Aorta (tissue), 5 donors: ENCODE results near the gene RAD23B. TPM values are rescaled to one million over a fixed set of nuclear protein-coding genes. Genes with fewer than 3 reads are reported as not detected.
"Not testable (repeated sequence)": the region's sequence is repeated elsewhere in the genome, so short reads cannot be mapped to it uniquely, and the experiment has no call there.

Experiments used
- ATAC-seq: fragments of 200-7000 bp; cut with Tn5 transposase; one replicate; pipeline ENCODE4 v1.9.1; 2022; ENCODE audit warnings: moderate library complexity; ENCODE audit not compliant: low FRiP score
- DNase-seq, 2 donors: peaks; one replicate each; pipeline ENCODE4 v3.0.0-alpha.2; 2020
- H3K27ac ChIP-seq, 2 donors: one replicate each; pipeline ENCODE4 v1.5.1; 2013; ENCODE audit warnings: low read length in 2 of 2, mild to moderate bottlenecking in 2 of 2, moderate library complexity in 2 of 2, control low read depth in 1 of 2, inconsistent platforms in 1 of 2, low read depth in 1 of 2
- H3K27me3 ChIP-seq, 2 donors: one replicate each; pipeline ENCODE4 v1.6.1; 2013; ENCODE audit warnings: control low read depth in 1 of 2, low read length in 1 of 2, mild to moderate bottlenecking in 1 of 2, moderate library complexity in 1 of 2; ENCODE audit not compliant: insufficient read depth in 2 of 2, control insufficient read depth in 1 of 2
- H3K36me3 ChIP-seq, 2 donors: one replicate each; pipeline ENCODE4 v1.6.1; 2013; ENCODE audit warnings: control low read depth in 1 of 2, low read length in 1 of 2, mild to moderate bottlenecking in 1 of 2; ENCODE audit not compliant: insufficient read depth in 2 of 2, control insufficient read depth in 1 of 2
- H3K4me1 ChIP-seq, 2 donors: one replicate each; pipeline ENCODE4 v1.6.1; 2013; ENCODE audit warnings: low read length in 2 of 2, control low read depth in 1 of 2, mild to moderate bottlenecking in 1 of 2, moderate library complexity in 1 of 2; ENCODE audit not compliant: insufficient read depth in 2 of 2, control insufficient read depth in 1 of 2
- H3K4me3 ChIP-seq, 2 donors: one replicate each; pipeline ENCODE4 v1.5.1; 2013; ENCODE audit warnings: low read length in 2 of 2, control low read depth in 1 of 2, mild to moderate bottlenecking in 1 of 2
- H3K9me3 ChIP-seq: one replicate; pipeline ENCODE4 v1.6.1; 2013; ENCODE audit warnings: mild to moderate bottlenecking, low read length; ENCODE audit not compliant: control insufficient read depth
- WGBS, 2 donors: extraction: QIAGEN DNeasy Blood & Tissue Kit; methylation state at CpG; one replicate each; pipeline ENCODE4 v1.1.7; 2013; 5-methylcytosine and 5-hydroxymethylcytosine counted together
- intact Hi-C, 2 donors: fragments of 100-400 bp; cut with DNase I; formaldehyde crosslinking; loops; one replicate each; pipeline versions ENCODE4 v1.14.2 to v1.15.0; 2022
- polyA plus RNA-seq, 2 donors: library from polyadenylated mRNA; stranded (reverse); fragments of 200-250 nt; gene quantifications; one replicate each; pipeline ENCODE4 v1.2.3, GENCODE V29; 2013
- total RNA-seq, 2 donors: library from RNA; stranded (reverse); fragmentation: NEBNext Ultra II Directional; extraction: Animal tissue kit (Norgen Biotek cat#: 25700); gene quantifications; one replicate each; pipeline ENCODE4 v1.2.1, GENCODE V29; 2021
- donor health status: healthy with polysubstance abuse.
- donor health status: Bipolar disorder and iron deficiency.
- donor health status: DM: no; HTN: no; CAD: no.
- donor health status: DM: no; HTN: no; CAD: no.
- donor health status: DM: yes; HTN: yes; CAD: no.

RAD23B gene
- total and polyA plus RNA-seq, 4 donors, result 28.2 to 78.4 (median 59.1) TPM

- no peaks in the 10 kb centered on the region for H3K9me3 ChIP-seq
- ATAC-seq (no peak), DNase-seq (no peak)
- H3K4me3 ChIP-seq, result no peak overlapping the region
- no peak overlapping the region for H3K27ac ChIP-seq
- H3K36me3 ChIP-seq, result no peaks in the 10 kb centered on the region
- intact Hi-C loops, result no loop called here
- 80 to 85% methylated on average over 4 of the region's 4 CpGs for WGBS, 2 donors
- peaks cover 0 to 8% of the 10 kb centered on the region in 2 donors for H3K4me1 ChIP-seq
- H3K27me3 ChIP-seq, result no peaks in the 10 kb centered on the region
Measured at GRCh38 chr9:107294756-107295155, 11.7 kb downstream of the RAD23B start.

GRCh38 chr9:107295995-107296394, 12.9 kb downstream of the RAD23B start:
- no peaks in the 10 kb centered on the region for H3K36me3 ChIP-seq
- WGBS, 2 donors, result 31 to 43% methylated on average over 1 of the region's 1 CpG
- peaks cover 0 to 8% of the 10 kb centered on the region in 2 donors for H3K4me1 ChIP-seq
- no peak overlapping the region for H3K27ac ChIP-seq
- H3K4me3 ChIP-seq, result no peak overlapping the region
- intact Hi-C loops, result no loop called here
- H3K9me3 ChIP-seq, result no peaks in the 10 kb centered on the region
- H3K27me3 ChIP-seq, result no peaks in the 10 kb centered on the region
- ATAC-seq (no peak), DNase-seq (no peak)

- H3K4me3 ChIP-seq, H3K36me3 ChIP-seq, ATAC-seq, H3K27me3 ChIP-seq, H3K4me1 ChIP-seq, intact Hi-C loops, H3K9me3 ChIP-seq, DNase-seq, H3K27ac ChIP-seq: not testable (repeated sequence)
- WGBS, 2 donors, result 96% methylated on average over 8 of the region's 8 CpGs
Measured at GRCh38 chr9:107296592-107296991, 13.5 kb downstream of the RAD23B start.

DNA sequence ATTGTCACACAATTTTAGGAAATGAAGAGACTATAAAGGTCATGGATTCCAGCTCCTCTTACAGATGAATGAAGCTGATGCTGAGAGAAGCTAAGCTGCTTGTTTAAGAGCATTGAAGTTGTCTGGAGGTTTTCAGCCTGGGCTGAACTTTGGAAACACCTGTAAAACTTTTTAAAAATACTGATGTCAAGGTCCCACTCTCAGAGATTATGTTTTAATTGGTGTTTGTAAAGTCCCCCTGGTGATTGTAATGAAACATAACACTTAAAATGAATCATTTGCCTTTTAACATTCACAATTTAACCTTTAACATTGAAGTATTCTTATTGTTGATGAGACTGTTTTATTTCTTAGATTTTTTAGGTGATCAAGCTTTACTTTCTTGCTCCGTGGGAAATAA, 16.4 kb downstream of the RAD23B start:
- ATAC-seq (no peak), DNase-seq (no peak)
- Histone ChIP-seq H3K27ac (no peak overlapping the region), H3K4me1 (peaks cover 0 to 3% of the 10 kb centered on the region in 2 donors), H3K4me3 (no peak overlapping the region), H3K27me3 (no peaks in the 10 kb centered on the region), H3K36me3 (no peaks in the 10 kb centered on the region), H3K9me3 (no peaks in the 10 kb centered on the region)
- intact Hi-C loops, result no loop called here
- WGBS, 2 donors, result 53 to 67% methylated on average over 1 of the region's 1 CpG

- DNase-seq (no peak), ATAC-seq (no peak)
- Histone ChIP-seq H3K27me3 (no peaks in the 10 kb centered on the region), H3K4me3 (no peak overlapping the region), H3K9me3 (no peaks in the 10 kb centered on the region), H3K36me3 (peaks cover 3 to 6% of the 10 kb centered on the region in 2 donors), H3K4me1 (no peaks in the 10 kb centered on the region), H3K27ac (no peak overlapping the region)
- 85 to 93% methylated on average over 2 of the region's 2 CpGs for WGBS, 2 donors
- intact Hi-C loops, result no loop called here
Measured at GRCh38 chr9:107306308-107306707, 23.2 kb downstream of the RAD23B start.

DNA sequence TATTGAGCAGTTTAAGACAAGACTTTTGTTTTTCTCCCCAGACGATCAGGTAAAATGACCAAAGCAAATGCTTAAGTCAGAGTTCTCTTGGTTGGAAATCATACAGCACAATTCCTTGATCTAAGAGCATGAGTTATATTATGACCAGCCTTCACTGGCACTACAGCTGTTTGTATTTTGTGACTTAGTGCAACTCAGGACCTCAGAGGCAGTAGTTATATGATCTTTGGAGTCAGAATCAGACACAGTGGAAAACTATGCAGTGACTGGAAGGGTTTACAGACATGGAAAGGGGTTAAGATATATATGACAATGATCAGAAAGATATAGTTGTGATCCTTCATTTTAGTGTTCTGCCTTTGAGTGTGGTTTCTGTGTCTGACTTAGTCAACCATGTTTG, 24.3 kb downstream of the RAD23B start:
- intact Hi-C loops, result no loop called here
- H3K36me3 ChIP-seq, result peaks cover 3 to 11% of the 10 kb centered on the region in 2 donors

GRCh38 chr9:107308461-107308860, 25.4 kb downstream of the RAD23B start:
- Histone ChIP-seq H3K36me3 (peaks cover 3 to 13% of the 10 kb centered on the region in 2 donors), H3K4me1 (no peaks in the 10 kb centered on the region), H3K27me3 (no peaks in the 10 kb centered on the region), H3K27ac (no peak overlapping the region), H3K9me3 (no peaks in the 10 kb centered on the region), H3K4me3 (no peak overlapping the region)
- no peak for DNase-seq
- 0 to 62% methylated on average over 1 of the region's 1 CpG for WGBS, 2 donors
- intact Hi-C loops, result no loop called here
- no peak for ATAC-seq

More for the DNA sequence above, 24.3 kb downstream of the RAD23B start:
- Histone ChIP-seq H3K27me3 (no peaks in the 10 kb centered on the region), H3K9me3 (no peaks in the 10 kb centered on the region), H3K27ac (no peak overlapping the region), H3K4me1 (no peaks in the 10 kb centered on the region), H3K4me3 (no peak overlapping the region)
- ATAC-seq (no peak), DNase-seq (no peak)
- WGBS, 2 donors, result 84 to 85% methylated on average over 1 of the region's 1 CpG

GRCh38 chr9:107309271-107309670, 26.2 kb downstream of the RAD23B start:
- H3K36me3 ChIP-seq, result peaks cover 3 to 13% of the 10 kb centered on the region in 2 donors
- no peak overlapping the region for H3K27ac ChIP-seq
- intact Hi-C loops, result no loop called here
- DNase-seq (no peak), ATAC-seq (no peak)
- 87 to 92% methylated on average over 5 of the region's 5 CpGs for WGBS, 2 donors
- H3K4me3 ChIP-seq, result no peak overlapping the region
- H3K9me3 ChIP-seq, result no peaks in the 10 kb centered on the region
- no peaks in the 10 kb centered on the region for H3K27me3 ChIP-seq
- H3K4me1 ChIP-seq, result no peaks in the 10 kb centered on the region

- H3K27me3 ChIP-seq, result no peaks in the 10 kb centered on the region
- DNase-seq (no peak), ATAC-seq (no peak)
- WGBS, 2 donors, result 66 to 74% methylated on average over 8 of the region's 8 CpGs
- H3K4me1 ChIP-seq, result peaks cover 0 to 4% of the 10 kb centered on the region in 2 donors
- H3K4me3 ChIP-seq, result no peak overlapping the region
- H3K9me3 ChIP-seq, result no peaks in the 10 kb centered on the region
- peaks cover 0 to 10% of the 10 kb centered on the region in 2 donors for H3K36me3 ChIP-seq
- intact Hi-C loops, result no loop called here
- no peak overlapping the region for H3K27ac ChIP-seq
Measured at GRCh38 chr9:107312376-107313050, 29.4 kb downstream of the RAD23B start.
